OCI-LY7 (cell line): ENCODE measurements around the gene PRKAG2. TPM values are rescaled to one million over a fixed set of nuclear protein-coding genes. Genes with fewer than 3 reads are reported as not detected.

Experiments
- BruUV-seq: library from RNA; stranded (reverse); fragments of 400-500 nt; replicated peaks from 2 replicates; lab custom pipeline; 2021; lab: Mats Ljungman, UMichigan
- CTCF ChIA-PET: fragments of 300-600 bp; sonication (Branson Sonifier 250); formaldehyde crosslinking; loops from one replicate; lab custom pipeline; 2022; ENCODE audit warnings: antibody characterized with exemption; ENCODE audit not compliant: unreplicated experiment; lab: Charles Lee
- POLR2A ChIA-PET: fragments of 300-600 bp; sonication (Branson Sonifier 250); formaldehyde crosslinking; loops from one replicate; lab custom pipeline; 2022; ENCODE audit warnings: antibody characterized with exemption; lab: Charles Lee
- DNase-seq: peaks from one replicate; pipeline ENCODE4 v3.0.0-alpha.2; 2015; ENCODE audit warnings: low spot score
- H2AFZ ChIP-seq: fragments of 200-600 bp; sonication (generic), shearing (Covaris generic); 2 replicates; pipeline ENCODE4 v1.6.1; 2014; ENCODE audit warnings: mild to moderate bottlenecking, antibody characterized with exemption, low read length, moderate library complexity
- H3K27ac ChIP-seq: fragments of 200-600 bp; sonication (generic); 2 replicates; pipeline ENCODE4 v1.5.1; 2014; ENCODE audit warnings: mixed run types, low read depth, mild to moderate bottlenecking, moderate library complexity, low read length, inconsistent platforms; ENCODE audit not compliant: poor library complexity, severe bottlenecking
- H3K36me3 ChIP-seq: fragments of 200-600 bp; sonication (generic); 2 replicates; pipeline ENCODE4 v1.6.1; 2014; ENCODE audit warnings: mild to moderate bottlenecking, antibody characterized with exemption, low read length, moderate library complexity, mixed read lengths; ENCODE audit not compliant: insufficient read depth
- H3K4me1 ChIP-seq: fragments of 200-600 bp; sonication (generic); 2 replicates; pipeline ENCODE4 v1.5.1; 2014; ENCODE audit warnings: mild to moderate bottlenecking, low read length; ENCODE audit not compliant: insufficient read depth, poor library complexity, severe bottlenecking
- H3K4me2 ChIP-seq: fragments of 200-600 bp; sonication (generic); 2 replicates; pipeline ENCODE4 v1.6.1; 2014; ENCODE audit warnings: mild to moderate bottlenecking, low read length
- H3K4me3 ChIP-seq: fragments of 200-600 bp; sonication (generic); 2 replicates; pipeline ENCODE4 v1.5.1; 2014; ENCODE audit warnings: mild to moderate bottlenecking, low read depth, low read length; ENCODE audit not compliant: poor library complexity, severe bottlenecking
- H3K79me2 ChIP-seq: fragments of 200-600 bp; sonication (generic); 2 replicates; pipeline ENCODE4 v1.6.1; 2016; ENCODE audit warnings: low read depth, mild to moderate bottlenecking, low read length, moderate library complexity, mixed read lengths; ENCODE audit not compliant: insufficient read depth
- H3K9me2 ChIP-seq: fragments of 200-600 bp; sonication (generic); 2 replicates; pipeline ENCODE4 v1.6.1; 2016; ENCODE audit warnings: mild to moderate bottlenecking, low read length, mixed read lengths; ENCODE audit not compliant: insufficient read depth
- H3K9me3 ChIP-seq: fragments of 200-600 bp; sonication (generic); 2 replicates; pipeline ENCODE4 v1.6.1; 2014; ENCODE audit warnings: mild to moderate bottlenecking, mixed run types, low read length, mixed read lengths
- H4K20me1 ChIP-seq: fragments of 200-600 bp; sonication (generic); 2 replicates; pipeline ENCODE4 v1.6.1; 2014; ENCODE audit warnings: mild to moderate bottlenecking, antibody characterized with exemption, low read length, moderate library complexity, mixed read lengths; ENCODE audit not compliant: insufficient read depth
- CTCF ChIP-seq: fragments of 200-600 bp; sonication (generic); conservative IDR thresholded peaks from 2 replicates; pipeline ENCODE4 v1.5.1; 2014; ENCODE audit warnings: mild to moderate bottlenecking, antibody characterized with exemption, low read length, moderate library complexity, mixed read lengths
- EZH2phosphoT487 ChIP-seq: fragments of 200-600 bp; sonication (generic); IDR thresholded peaks from 2 replicates; pipeline ENCODE4 v1.6.1; 2018; ENCODE audit warnings: low read depth, borderline replicate concordance, mild to moderate bottlenecking, mixed run types, antibody characterized with exemption, low read length, moderate library complexity, mixed read lengths
- intact Hi-C: fragments of 100-400 bp; cut with micrococcal nuclease; formaldehyde crosslinking; loops from one replicate; pipeline ENCODE4 v1.10.0; 2022; ENCODE audit not compliant: unreplicated experiment
- total RNA-seq, 2 experiments: library from RNA; depleted of rRNA in 1 of 2; stranded (reverse); fragments of >200 nt in 1 of 2; shearing (Covaris generic) in 1 of 2; gene quantifications; 2 replicates each; pipeline ENCODE4 v1.2.3, GENCODE V29; 2014 to 2022

Gene PRKAG2
- total RNA-seq, 2 experiments from 2014 or later: 1.2 to 5.1 TPM

- H3K27ac ChIP-seq: no peak overlapping the region
- no peak overlapping the region for H2AFZ ChIP-seq
- H3K36me3 ChIP-seq: no peaks in the 10 kb centered on the region
- H3K4me2 ChIP-seq: no peak overlapping the region
- intact Hi-C loops: no loop called here
- no peak for DNase-seq
- H3K4me3 ChIP-seq: no peak overlapping the region
- H3K79me2 ChIP-seq: no peaks in the 10 kb centered on the region
- CTCF ChIA-PET: no interaction called here
- POLR2A ChIA-PET: no interaction called here
- no peaks in the 10 kb centered on the region for H3K4me1 ChIP-seq
- TF ChIP-seq EZH2phosphoT487: no peak
- no peak for TF ChIP-seq CTCF
- no peaks in the 10 kb centered on the region for H3K9me2 ChIP-seq
- H3K9me3 ChIP-seq: no peaks in the 10 kb centered on the region
- no peaks in the 10 kb centered on the region for H4K20me1 ChIP-seq
- no TSS peak for BruUV-seq
These were observed 196.9 kb downstream of the PRKAG2 start for GRCh38 chr7:151679881-151680612.

- no peaks in the 10 kb centered on the region for H3K79me2 ChIP-seq
- H3K27ac ChIP-seq: no peak overlapping the region
- DNase-seq: no peak
- CTCF ChIA-PET: no interaction called here
- POLR2A ChIA-PET: no interaction called here
- intact Hi-C loops: no loop called here
- no peak overlapping the region for H3K4me2 ChIP-seq
- TF ChIP-seq EZH2phosphoT487: no peak
- TF ChIP-seq CTCF: no peak
- no peaks in the 10 kb centered on the region for H4K20me1 ChIP-seq
- H3K9me3 ChIP-seq: no peaks in the 10 kb centered on the region
- BruUV-seq: no TSS peak
- H2AFZ ChIP-seq: no peak overlapping the region
- no peaks in the 10 kb centered on the region for H3K4me1 ChIP-seq
- no peaks in the 10 kb centered on the region for H3K36me3 ChIP-seq
- H3K4me3 ChIP-seq: no peak overlapping the region
- no peaks in the 10 kb centered on the region for H3K9me2 ChIP-seq
These were observed 197.7 kb downstream of the PRKAG2 start for GRCh38 chr7:151679071-151679708.

GRCh38 chr7:151678227-151678604 is 198.7 kb downstream of the PRKAG2 start:
- intact Hi-C loops: no loop called here
- BruUV-seq: no TSS peak
- no peak for DNase-seq

More at GRCh38 chr7:151678227-151678604, 198.7 kb downstream of the PRKAG2 start:
- Histone ChIP-seq H3K9me2 (no peaks in the 10 kb centered on the region), H3K9me3 (no peaks in the 10 kb centered on the region), H3K27ac (no peak overlapping the region), H2AFZ (no peak overlapping the region), H3K36me3 (no peaks in the 10 kb centered on the region), H3K4me3 (no peak overlapping the region), H3K4me2 (no peak overlapping the region), H3K79me2 (no peaks in the 10 kb centered on the region), H4K20me1 (no peaks in the 10 kb centered on the region), H3K4me1 (no peaks in the 10 kb centered on the region)
- CTCF ChIA-PET: no interaction called here
- POLR2A ChIA-PET: no interaction called here
- TF ChIP-seq EZH2phosphoT487: no peak
- TF ChIP-seq CTCF: no peak
